ENCODE results near the gene RUNX1. TPM values are rescaled to one million over a fixed set of nuclear protein-coding genes. Genes with fewer than 3 reads are reported as not detected.

Gene RUNX1
- total RNA-seq, 1 experiment from 2014 or later, result 95.4 TPM

- CTCF ChIA-PET, result no interaction called here
- H3K4me1 Mint-ChIP-seq (ENCODE audit: low read depth, unreplicated experiment), result peaks cover 41% of the 10 kb centered on the region
- no peak for DNase-seq
- no peak overlapping the region for H3K4me3 Mint-ChIP-seq (ENCODE audit: low read depth, unreplicated experiment)
- no peak for TF ChIP-seq CTCF (IDR thresholded peaks at IDR 0.05; ENCODE audit: unreplicated experiment)
- no peaks in the 10 kb centered on the region for H3K36me3 Mint-ChIP-seq (ENCODE audit: insufficient read depth, unreplicated experiment)
- no peak overlapping the region for H3K27ac Mint-ChIP-seq (ENCODE audit: unreplicated experiment)
- no peaks in the 10 kb centered on the region for H3K9me3 Mint-ChIP-seq (ENCODE audit: low read depth, unreplicated experiment)
- no peaks in the 10 kb centered on the region for H3K27me3 Mint-ChIP-seq (ENCODE audit: unreplicated experiment)
- no TSS peak for BruUV-seq (replicated peaks)
- intact Hi-C loops (cut with micrococcal nuclease; ENCODE audit: unreplicated experiment), result no loop called here
Observed at GRCh38 chr21:34962586-34963222, 86.4 kb downstream of the RUNX1 start.

- Mint-ChIP-seq H3K27ac (ENCODE audit: unreplicated experiment) (no peak overlapping the region), H3K9me3 (ENCODE audit: low read depth, unreplicated experiment) (no peaks in the 10 kb centered on the region), H3K36me3 (ENCODE audit: insufficient read depth, unreplicated experiment) (no peaks in the 10 kb centered on the region), H3K27me3 (ENCODE audit: unreplicated experiment) (no peaks in the 10 kb centered on the region), H3K4me3 (ENCODE audit: low read depth, unreplicated experiment) (no peak overlapping the region), H3K4me1 (ENCODE audit: low read depth, unreplicated experiment) (peaks cover 35% of the 10 kb centered on the region)
- intact Hi-C loops (cut with micrococcal nuclease; ENCODE audit: unreplicated experiment), result no loop called here
- CTCF ChIA-PET, result no interaction called here
- no peak for TF ChIP-seq CTCF (IDR thresholded peaks at IDR 0.05; ENCODE audit: unreplicated experiment)
- DNase-seq, result no peak
- no TSS peak for BruUV-seq (replicated peaks)
Observed at GRCh38 chr21:34962136-34962535, 87.0 kb downstream of the RUNX1 start.

GRCh38 chr21:34960687-34961086 lies 88.4 kb downstream of the RUNX1 start:
- no peaks in the 10 kb centered on the region for H3K9me3 Mint-ChIP-seq (ENCODE audit: low read depth, unreplicated experiment)
- no peaks in the 10 kb centered on the region for H3K27me3 Mint-ChIP-seq (ENCODE audit: unreplicated experiment)
- intact Hi-C loops (cut with micrococcal nuclease; ENCODE audit: unreplicated experiment), result no loop called here
- no peak overlapping the region for H3K4me3 Mint-ChIP-seq (ENCODE audit: low read depth, unreplicated experiment)
- BruUV-seq (replicated peaks), result no TSS peak
- CTCF ChIA-PET, result no interaction called here
- H3K4me1 Mint-ChIP-seq (ENCODE audit: low read depth, unreplicated experiment), result peaks cover 39% of the 10 kb centered on the region
- no peak for DNase-seq
- no peak for TF ChIP-seq CTCF (IDR thresholded peaks at IDR 0.05; ENCODE audit: unreplicated experiment)
- no peaks in the 10 kb centered on the region for H3K36me3 Mint-ChIP-seq (ENCODE audit: insufficient read depth, unreplicated experiment)
- no peak overlapping the region for H3K27ac Mint-ChIP-seq (ENCODE audit: unreplicated experiment)

GRCh38 chr21:34959607-34960006 lies 89.5 kb downstream of the RUNX1 start:
- intact Hi-C loops (cut with micrococcal nuclease; ENCODE audit: unreplicated experiment), result no loop called here
- CTCF ChIA-PET, result no interaction called here
- TF ChIP-seq CTCF (IDR thresholded peaks at IDR 0.05; ENCODE audit: unreplicated experiment), result no peak
- H3K9me3 Mint-ChIP-seq (ENCODE audit: low read depth, unreplicated experiment), result no peaks in the 10 kb centered on the region
- no peaks in the 10 kb centered on the region for H3K27me3 Mint-ChIP-seq (ENCODE audit: unreplicated experiment)
- BruUV-seq (replicated peaks), result no TSS peak
- peaks cover 29% of the 10 kb centered on the region for H3K4me1 Mint-ChIP-seq (ENCODE audit: low read depth, unreplicated experiment)
- no peak overlapping the region for H3K4me3 Mint-ChIP-seq (ENCODE audit: low read depth, unreplicated experiment)
- DNase-seq, result no peak
- H3K27ac Mint-ChIP-seq (ENCODE audit: unreplicated experiment), result no peak overlapping the region
- no peaks in the 10 kb centered on the region for H3K36me3 Mint-ChIP-seq (ENCODE audit: insufficient read depth, unreplicated experiment)
